Activated CD4-positive, alpha-beta T cell treated with anti-CD3 and anti-CD28 coated beads for 36 hours (primary cell): Measurements from ENCODE around the gene TMEM250. TPM values are rescaled to one million over a fixed set of nuclear protein-coding genes. Genes with fewer than 3 reads are reported as not detected.
A peak's percentile ranks its signal among the peaks of the same experiment; 100 is the strongest.
"Not testable (repeated sequence)": the region's sequence is repeated elsewhere in the genome, so short reads cannot be mapped to it uniquely, and the experiment has no call there.

ENCODE experiments used
- ATAC-seq: fragments of 200-7000 bp; cut with Tn5 transposase; one replicate; pipeline ENCODE4 v1.10.0; 2021; ENCODE audit warnings: mild to moderate bottlenecking, moderate library complexity
- CTCF ChIA-PET: fragments of 350-600 bp; sonication (Branson Sonifier 250); formaldehyde crosslinking; loops from one replicate; lab custom pipeline; 2021; ENCODE audit warnings: antibody characterized with exemption; lab: Charles Lee
- POLR2A ChIA-PET: fragments of 350-600 bp; sonication (Branson Sonifier 250); formaldehyde crosslinking; loops from one replicate; lab custom pipeline; 2021; ENCODE audit warnings: antibody characterized with exemption, inconsistent platforms; lab: Charles Lee
- DNase-seq: peaks from one replicate; pipeline ENCODE4 v3.0.0-alpha.2; 2020
- H3K27ac Mint-ChIP-seq: one replicate; pipeline ENCODE4 v1.8.0; 2021; ENCODE audit warnings: mixed read lengths
- H3K27me3 Mint-ChIP-seq: one replicate; pipeline ENCODE4 v1.8.0; 2021; ENCODE audit warnings: mixed read lengths
- H3K36me3 Mint-ChIP-seq: one replicate; pipeline ENCODE4 v1.8.0; 2021; ENCODE audit warnings: low read depth, mixed read lengths
- H3K4me1 Mint-ChIP-seq: one replicate; pipeline ENCODE4 v1.8.0; 2021; ENCODE audit warnings: mixed read lengths
- H3K4me3 Mint-ChIP-seq: one replicate; pipeline ENCODE4 v1.8.0; 2021; ENCODE audit warnings: mild to moderate bottlenecking, moderate library complexity, mixed read lengths
- H3K9me3 Mint-ChIP-seq: one replicate; pipeline ENCODE4 v1.8.0; 2021; ENCODE audit warnings: low read depth, mixed read lengths
- intact Hi-C, 2 experiments: fragments of 100-400 bp; cut with DNase I in 1 of 2; cut with micrococcal nuclease in 1 of 2; formaldehyde crosslinking; loops; one replicate each; pipeline versions ENCODE4 v1.14.2 to v1.15.1; 2022 to 2024; cut with DNase I, micrococcal nuclease
- total RNA-seq, 2 experiments: library from RNA; stranded (reverse); gene quantifications; one replicate each; pipeline ENCODE4 v1.2.3, GENCODE V29; 2021

The TMEM250 gene
- total RNA-seq, 2 experiments from 2014 or later = 25.4 to 28.8 TPM

- DNase-seq (no peak), ATAC-seq (no peak)
- Mint-ChIP-seq H3K27me3 (peaks cover 3% of the 10 kb centered on the region), H3K4me1 (no peaks in the 10 kb centered on the region), H3K27ac (no peak overlapping the region), H3K4me3 (no peak overlapping the region), H3K9me3 (no peaks in the 10 kb centered on the region), H3K36me3 (no peaks in the 10 kb centered on the region)
- CTCF ChIA-PET = no interaction called here
- POLR2A ChIA-PET = no interaction called here
- intact Hi-C loops = loop anchor here in 1 of 2 experiments (5.0 kb wide), 1 partner anchor 129 kb away; no protein-coding TSS in a partner anchor
Measured at GRCh38 chr9:136152931-136153330, 34.3 kb upstream of the TMEM250 start.

GRCh38 chr9:136152543-136152866 is 33.8 kb upstream of the TMEM250 start:
- DNase-seq (no peak), ATAC-seq (no peak)
- H3K36me3 Mint-ChIP-seq = no peaks in the 10 kb centered on the region
- H3K27me3 Mint-ChIP-seq = peaks cover 3% of the 10 kb centered on the region
- intact Hi-C loops = loop anchor here in 1 of 2 experiments (5.0 kb wide), 1 partner anchor 130 kb away; no protein-coding TSS in a partner anchor
- no peak overlapping the region for H3K27ac Mint-ChIP-seq
- H3K4me3 Mint-ChIP-seq = no peak overlapping the region
- ChIA-PET POLR2A (no interaction called here), CTCF (no interaction called here)
- H3K4me1 Mint-ChIP-seq = no peaks in the 10 kb centered on the region
- H3K9me3 Mint-ChIP-seq = no peaks in the 10 kb centered on the region

GRCh38 chr9:136151848-136152542 is 33.3 kb upstream of the TMEM250 start:
- no peaks in the 10 kb centered on the region for H3K4me1 Mint-ChIP-seq
- no peak overlapping the region for H3K27ac Mint-ChIP-seq
- ATAC-seq = no peak
- CTCF ChIA-PET = no interaction called here
- no peak for DNase-seq
- POLR2A ChIA-PET = no interaction called here
- no peaks in the 10 kb centered on the region for H3K36me3 Mint-ChIP-seq
- intact Hi-C loops = loop anchor here in 1 of 2 experiments (5.0 kb wide), 1 partner anchor 130 kb away; no protein-coding TSS in a partner anchor
- no peaks in the 10 kb centered on the region for H3K9me3 Mint-ChIP-seq
- H3K4me3 Mint-ChIP-seq = no peak overlapping the region
- H3K27me3 Mint-ChIP-seq = peaks cover 3% of the 10 kb centered on the region

- no peak overlapping the region for H3K4me3 Mint-ChIP-seq
- no peaks in the 10 kb centered on the region for H3K9me3 Mint-ChIP-seq
- intact Hi-C loops = loop anchor here in 1 of 2 experiments (5.0 kb wide), 1 partner anchor 131 kb away; no protein-coding TSS in a partner anchor
- peak; percentile 9 for ATAC-seq
- CTCF ChIA-PET = no interaction called here
- no peaks in the 10 kb centered on the region for H3K36me3 Mint-ChIP-seq
- peaks cover 5% of the 10 kb centered on the region for H3K27me3 Mint-ChIP-seq
- peak; percentile 27 for DNase-seq
- no peak overlapping the region for H3K27ac Mint-ChIP-seq
- POLR2A ChIA-PET = no interaction called here
- H3K4me1 Mint-ChIP-seq = no peaks in the 10 kb centered on the region
Measured at GRCh38 chr9:136151214-136151804, 32.6 kb upstream of the TMEM250 start.

- POLR2A ChIA-PET, H3K9me3 Mint-ChIP-seq, H3K27ac Mint-ChIP-seq, DNase-seq, CTCF ChIA-PET, H3K4me3 Mint-ChIP-seq, ATAC-seq, H3K27me3 Mint-ChIP-seq, H3K36me3 Mint-ChIP-seq, H3K4me1 Mint-ChIP-seq: not testable (repeated sequence)
- intact Hi-C loops = loop anchor here in 1 of 2 experiments (5.0 kb wide), 1 partner anchor 132 kb away; no protein-coding TSS in a partner anchor
Measured at GRCh38 chr9:136150664-136151213, 32.1 kb upstream of the TMEM250 start.

GRCh38 chr9:136149853-136150252 is 31.2 kb upstream of the TMEM250 start:
- POLR2A ChIA-PET = no interaction called here
- Mint-ChIP-seq H3K36me3 (no peaks in the 10 kb centered on the region), H3K4me3 (no peak overlapping the region), H3K27ac (no peak overlapping the region), H3K27me3 (peaks cover 4% of the 10 kb centered on the region), H3K4me1 (no peaks in the 10 kb centered on the region), H3K9me3 (no peaks in the 10 kb centered on the region)
- CTCF ChIA-PET = no interaction called here
- intact Hi-C loops = loop anchor here in 1 of 2 experiments (5.0 kb wide), 1 partner anchor 132 kb away; no protein-coding TSS in a partner anchor
- ATAC-seq (no peak), DNase-seq (no peak)

- Mint-ChIP-seq H3K36me3 (no peaks in the 10 kb centered on the region), H3K27me3 (peaks cover 4% of the 10 kb centered on the region), H3K4me3 (no peak overlapping the region), H3K27ac (no peak overlapping the region), H3K4me1 (no peaks in the 10 kb centered on the region), H3K9me3 (no peaks in the 10 kb centered on the region)
- intact Hi-C loops = no loop called here
- DNase-seq (no peak), ATAC-seq (no peak)
- ChIA-PET POLR2A (no interaction called here), CTCF (no interaction called here)
Measured at GRCh38 chr9:136149337-136149736, 30.7 kb upstream of the TMEM250 start.

- Mint-ChIP-seq H3K4me3 (no peak overlapping the region), H3K4me1 (no peaks in the 10 kb centered on the region), H3K27me3 (peaks cover 4% of the 10 kb centered on the region), H3K36me3 (no peaks in the 10 kb centered on the region), H3K27ac (no peak overlapping the region), H3K9me3 (no peaks in the 10 kb centered on the region)
- DNase-seq (no peak), ATAC-seq (no peak)
- ChIA-PET CTCF (no interaction called here), POLR2A (no interaction called here)
- intact Hi-C loops = no loop called here
Measured at GRCh38 chr9:136148766-136149165, 30.1 kb upstream of the TMEM250 start.

GRCh38 chr9:136147890-136148714 is 29.4 kb upstream of the TMEM250 start:
- H3K27me3 Mint-ChIP-seq = peaks cover 4% of the 10 kb centered on the region
- no peak overlapping the region for H3K27ac Mint-ChIP-seq
- ChIA-PET CTCF (no interaction called here), POLR2A (no interaction called here)
- H3K4me3 Mint-ChIP-seq = no peak overlapping the region
- no peak for DNase-seq
- no peaks in the 10 kb centered on the region for H3K4me1 Mint-ChIP-seq
- H3K9me3 Mint-ChIP-seq = no peaks in the 10 kb centered on the region
- H3K36me3 Mint-ChIP-seq = no peaks in the 10 kb centered on the region
- intact Hi-C loops = no loop called here
- ATAC-seq = no peak

- Mint-ChIP-seq H3K27ac (no peak overlapping the region), H3K4me1 (no peaks in the 10 kb centered on the region), H3K9me3 (no peaks in the 10 kb centered on the region), H3K4me3 (no peak overlapping the region), H3K36me3 (no peaks in the 10 kb centered on the region), H3K27me3 (peaks cover 4% of the 10 kb centered on the region)
- POLR2A ChIA-PET = no interaction called here
- DNase-seq = no peak
- intact Hi-C loops = no loop called here
- no peak for ATAC-seq
- CTCF ChIA-PET = interaction anchor here (0.9 kb wide), 1 partner anchor 525 kb away, joined by 4 read pairs; no protein-coding TSS in a partner anchor
Measured at GRCh38 chr9:136147038-136147889, 28.6 kb upstream of the TMEM250 start.
